Sigmoid colon (tissue), 4 donors: ENCODE measurements around the gene TMEM231.

Source experiments
- POLR2A ChIP-seq, 2 donors: fragments of 450-650 bp; IDR thresholded peaks; one replicate each; pipeline ENCODE4 v1.6.1; 2016; ENCODE audit warnings: antibody characterized with exemption in 2 of 2, mild to moderate bottlenecking in 2 of 2, moderate library complexity in 2 of 2
- POLR2AphosphoS5 ChIP-seq, 4 donors: sonication (generic); formaldehyde crosslinking; IDR thresholded peaks; one replicate each; pipeline ENCODE4 v1.6.1; 2017; ENCODE audit warnings: antibody characterized with exemption in 4 of 4
- TF ChIP-seq, protein P1 (sequence below), 4 experiments: fragments of 450-650 bp in 3 of 4; fragments of 200-600 bp in 1 of 4; IDR thresholded peaks; one replicate each; pipeline ENCODE4 v1.5.1; 2016 to 2019; ENCODE audit warnings: antibody characterized with exemption in 4 of 4, mild to moderate bottlenecking in 3 of 4, moderate library complexity in 2 of 4

DNA sequence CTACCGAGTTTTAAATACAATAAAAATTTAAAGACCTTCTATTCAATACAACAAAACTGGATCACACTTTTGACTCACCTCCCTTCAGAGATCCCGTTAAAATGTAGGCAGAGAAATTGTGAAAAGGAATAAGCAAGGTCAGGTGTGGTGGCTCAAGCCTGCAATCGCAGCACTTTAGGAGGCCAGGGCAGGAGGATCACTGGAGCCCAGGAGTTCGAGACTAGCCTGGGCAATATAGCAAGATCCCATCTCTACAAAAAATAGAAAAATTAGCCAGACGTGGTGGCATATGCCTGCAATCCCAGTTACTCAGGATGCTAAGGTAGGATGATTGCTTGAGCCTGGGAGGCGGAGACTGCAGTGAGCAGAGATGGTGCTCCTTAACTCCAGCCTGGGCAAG, 36.9 kb downstream of the TMEM231 start:
- no peak for TF ChIP-seq POLR2A (IDR thresholded peaks at IDR 0.05)
- TF ChIP-seq, protein P1, sequence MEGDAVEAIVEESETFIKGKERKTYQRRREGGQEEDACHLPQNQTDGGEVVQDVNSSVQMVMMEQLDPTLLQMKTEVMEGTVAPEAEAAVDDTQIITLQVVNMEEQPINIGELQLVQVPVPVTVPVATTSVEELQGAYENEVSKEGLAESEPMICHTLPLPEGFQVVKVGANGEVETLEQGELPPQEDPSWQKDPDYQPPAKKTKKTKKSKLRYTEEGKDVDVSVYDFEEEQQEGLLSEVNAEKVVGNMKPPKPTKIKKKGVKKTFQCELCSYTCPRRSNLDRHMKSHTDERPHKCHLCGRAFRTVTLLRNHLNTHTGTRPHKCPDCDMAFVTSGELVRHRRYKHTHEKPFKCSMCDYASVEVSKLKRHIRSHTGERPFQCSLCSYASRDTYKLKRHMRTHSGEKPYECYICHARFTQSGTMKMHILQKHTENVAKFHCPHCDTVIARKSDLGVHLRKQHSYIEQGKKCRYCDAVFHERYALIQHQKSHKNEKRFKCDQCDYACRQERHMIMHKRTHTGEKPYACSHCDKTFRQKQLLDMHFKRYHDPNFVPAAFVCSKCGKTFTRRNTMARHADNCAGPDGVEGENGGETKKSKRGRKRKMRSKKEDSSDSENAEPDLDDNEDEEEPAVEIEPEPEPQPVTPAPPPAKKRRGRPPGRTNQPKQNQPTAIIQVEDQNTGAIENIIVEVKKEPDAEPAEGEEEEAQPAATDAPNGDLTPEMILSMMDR (IDR thresholded peaks at IDR 0.05), result no peak
- TF ChIP-seq POLR2AphosphoS5 (IDR thresholded peaks at IDR 0.05), result no peak
